ENCODE results near the gene PRRT1.
"Not testable (repeated sequence)": the region's sequence is repeated elsewhere in the genome, so short reads cannot be mapped to it uniquely, and the experiment has no call there.

The PRRT1 gene

GRCh38 chr6:32149092-32149755, 2.5 kb downstream of the PRRT1 start:
- DNase-seq = no peak

DNA sequence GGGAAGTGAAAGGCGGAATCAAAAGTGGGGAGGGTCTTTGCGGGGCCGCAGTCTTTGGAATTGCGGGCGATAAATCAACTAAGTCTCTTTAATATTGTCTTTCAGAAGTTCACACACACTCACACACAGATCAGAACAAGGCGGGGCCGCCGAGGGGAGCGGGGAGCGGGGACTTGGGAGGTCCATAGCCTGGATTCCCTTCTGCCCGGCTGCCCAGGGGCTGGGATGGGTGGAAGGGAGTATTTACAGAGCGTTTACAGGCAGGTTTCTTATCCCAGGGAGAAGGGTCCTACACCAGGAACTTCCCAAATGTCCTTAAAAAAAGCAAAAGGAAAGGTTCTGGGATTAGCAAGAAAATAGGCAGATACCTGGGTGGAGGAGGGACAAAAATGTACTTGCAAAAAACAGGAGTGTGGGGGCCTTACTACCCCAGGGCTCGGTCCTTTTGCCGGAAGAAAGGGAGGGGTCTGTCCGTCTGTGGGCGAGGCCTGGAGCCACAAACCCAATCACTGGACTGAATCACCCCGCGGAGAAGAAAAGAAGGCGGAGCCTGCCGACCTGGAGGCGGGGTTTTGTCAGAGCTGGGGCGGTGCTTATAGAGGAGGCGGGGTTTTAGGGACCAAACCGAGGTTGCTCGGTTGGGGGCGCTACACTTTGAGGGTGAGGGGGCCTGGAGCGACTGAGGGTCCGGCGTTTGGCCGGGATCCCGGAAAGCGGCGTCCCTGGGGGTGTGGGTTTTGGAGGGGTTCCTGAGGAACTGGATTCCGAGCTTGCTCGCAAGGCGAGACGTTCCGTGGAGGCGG, 3.2 kb downstream of the PRRT1 start:
- peak; percentile 40 for DNase-seq

DNA sequence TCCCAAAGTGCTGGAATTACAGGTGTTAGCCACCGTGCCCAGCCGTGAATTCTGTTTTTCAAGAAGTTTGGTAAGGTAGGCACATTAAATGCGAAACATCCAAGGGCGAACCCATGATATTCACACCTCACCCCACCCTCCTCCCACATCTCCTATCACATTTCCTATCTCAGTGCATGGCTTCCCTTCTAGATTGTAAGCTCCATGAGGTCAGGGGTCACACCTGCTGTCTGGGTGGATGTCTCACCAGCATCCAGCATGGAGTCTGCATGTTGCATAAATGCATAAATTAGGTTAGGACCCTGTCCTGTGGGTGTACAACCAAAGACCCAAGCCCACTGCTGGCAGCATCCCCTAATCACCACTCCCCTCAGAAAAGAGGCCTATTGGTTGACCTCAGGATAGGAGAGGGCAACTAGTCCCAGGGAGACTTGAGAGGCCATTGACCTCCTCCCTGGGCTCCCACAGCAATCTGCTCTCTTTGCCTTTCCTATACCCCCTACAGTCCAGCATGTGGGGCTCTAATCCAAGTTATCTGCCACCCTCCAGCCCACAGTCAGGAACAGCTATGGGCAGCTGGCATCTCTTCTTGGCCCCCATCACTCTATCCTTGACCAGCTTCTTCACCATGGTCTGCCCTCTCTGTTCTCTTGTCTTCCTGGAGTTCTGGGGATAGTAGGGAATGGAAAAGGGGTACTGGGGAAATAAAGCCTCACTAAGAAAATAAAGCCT, 4.2 kb downstream of the PRRT1 start:
- no peak for DNase-seq

DNA sequence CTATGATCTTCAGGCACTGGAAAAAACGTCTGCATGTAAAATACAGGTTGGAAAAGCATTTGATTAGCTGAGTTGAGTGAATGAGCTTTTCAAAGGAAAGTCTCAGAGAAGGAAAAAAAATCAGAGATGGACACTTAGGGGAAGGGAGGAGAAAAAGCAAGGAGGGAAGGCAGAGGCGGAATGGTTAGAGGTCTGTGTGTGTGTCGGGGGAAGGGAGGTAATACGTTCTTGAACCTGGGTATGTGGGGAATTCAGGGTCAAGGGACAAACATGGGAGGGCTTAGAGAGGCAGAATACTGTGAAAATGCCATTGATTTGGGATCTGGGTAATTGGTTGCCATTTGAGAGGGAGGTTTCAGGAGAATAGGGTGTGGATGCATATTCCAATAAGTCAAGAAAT, 5.1 kb downstream of the PRRT1 start:
- DNase-seq = no peak

DNA sequence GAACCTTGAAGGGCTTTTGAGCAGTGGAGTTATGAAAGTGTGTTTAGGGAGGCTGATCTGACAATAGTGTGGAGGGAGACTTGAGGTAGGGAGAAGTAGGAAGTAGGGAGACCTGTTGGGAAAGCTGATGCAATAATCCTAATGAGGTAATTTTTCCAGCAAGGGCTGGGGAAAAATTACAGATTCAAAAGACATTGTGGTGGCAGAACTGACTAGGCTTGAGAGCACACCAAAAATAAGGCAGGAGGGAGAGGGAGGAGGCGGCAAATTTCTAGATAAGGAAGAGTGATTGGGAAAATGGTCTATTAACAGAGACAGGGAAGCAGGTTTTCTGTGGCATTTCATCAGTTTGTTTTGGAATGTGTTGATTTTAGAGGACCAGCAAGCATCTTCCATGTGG, 5.5 kb downstream of the PRRT1 start:
- DNase-seq = no peak

GRCh38 chr6:32144238-32144637, 7.5 kb downstream of the PRRT1 start:
- not testable (repeated sequence) for DNase-seq

DNA sequence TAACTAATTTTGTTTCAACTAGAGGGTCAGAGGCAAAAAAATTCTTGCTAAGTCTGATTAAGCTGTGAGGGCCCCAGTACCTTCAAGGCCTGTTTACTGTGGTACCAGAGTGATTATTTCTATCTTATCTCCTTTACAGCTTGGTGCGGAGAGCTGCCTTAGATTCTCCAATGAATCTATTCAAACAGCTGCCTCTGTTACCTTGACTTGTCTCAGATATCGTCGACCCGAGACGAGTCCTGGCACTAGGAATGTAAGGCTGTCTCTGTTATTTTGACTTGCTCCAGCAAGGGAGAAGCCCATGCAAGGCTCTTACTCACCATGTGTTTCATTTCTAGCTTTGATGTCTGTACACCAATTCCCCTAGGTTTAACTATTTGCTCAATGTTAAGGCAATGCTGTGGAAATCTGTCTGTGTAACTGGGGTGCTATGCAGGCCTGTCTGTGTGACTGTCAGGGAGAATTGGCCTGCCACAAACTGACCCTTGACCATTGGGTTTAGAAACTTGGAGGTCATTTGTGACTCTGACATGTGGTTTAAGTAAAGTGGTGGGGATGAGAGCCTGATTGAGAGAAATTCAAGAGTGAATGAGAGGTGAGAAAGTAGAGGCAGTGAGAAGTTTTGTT, 11.2 kb downstream of the PRRT1 start:
- DNase-seq = no peak

GRCh38 chr6:32139590-32139989, 12.1 kb downstream of the PRRT1 start:
- no peak for DNase-seq

DNA sequence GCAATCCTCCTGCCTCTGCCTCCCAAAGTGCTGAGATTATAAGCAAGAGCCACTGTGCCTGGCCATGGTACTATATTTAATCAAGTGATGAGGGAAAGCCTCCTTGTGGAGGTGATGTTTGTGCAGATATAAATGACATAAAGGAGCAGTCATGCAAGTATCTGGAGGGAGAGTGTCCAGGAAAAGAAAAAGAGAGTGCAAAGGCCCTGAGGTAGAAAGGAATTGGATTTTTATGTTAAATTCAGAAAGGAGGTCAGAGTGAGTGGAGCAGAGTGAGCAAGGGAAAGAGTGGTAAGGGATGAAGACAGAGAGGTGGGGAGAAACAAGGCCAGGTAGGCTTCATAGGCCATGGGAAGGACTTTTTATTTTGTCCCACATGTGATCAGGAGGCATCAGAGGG, 14.3 kb downstream of the PRRT1 start:
- DNase-seq = no peak

DNA sequence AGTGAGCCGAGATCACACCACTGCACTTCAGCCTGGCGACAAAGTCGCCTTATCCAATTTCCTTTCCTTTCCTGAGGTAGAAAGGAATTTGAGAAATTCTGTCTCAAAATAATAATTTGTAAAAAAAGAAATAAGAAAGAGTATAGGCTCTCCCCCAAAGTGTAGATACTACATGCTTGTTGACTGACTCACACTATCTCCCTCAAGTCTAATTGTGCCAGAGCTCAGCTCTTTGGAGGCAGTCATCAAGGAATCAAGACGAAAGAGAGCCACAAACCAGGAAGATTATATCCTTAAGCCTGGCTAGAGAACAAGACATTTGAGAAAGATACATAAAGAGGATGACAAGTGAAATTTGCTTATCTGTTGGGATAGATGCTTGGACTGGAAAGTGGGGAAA, 18.0 kb downstream of the PRRT1 start:
- DNase-seq = peak; percentile 80

GRCh38 chr6:32132110-32132509, 19.6 kb downstream of the PRRT1 start:
- DNase-seq = no peak

- DNase-seq = no peak
Observed at GRCh38 chr6:32131439-32131948, 20.2 kb downstream of the PRRT1 start.

DNA sequence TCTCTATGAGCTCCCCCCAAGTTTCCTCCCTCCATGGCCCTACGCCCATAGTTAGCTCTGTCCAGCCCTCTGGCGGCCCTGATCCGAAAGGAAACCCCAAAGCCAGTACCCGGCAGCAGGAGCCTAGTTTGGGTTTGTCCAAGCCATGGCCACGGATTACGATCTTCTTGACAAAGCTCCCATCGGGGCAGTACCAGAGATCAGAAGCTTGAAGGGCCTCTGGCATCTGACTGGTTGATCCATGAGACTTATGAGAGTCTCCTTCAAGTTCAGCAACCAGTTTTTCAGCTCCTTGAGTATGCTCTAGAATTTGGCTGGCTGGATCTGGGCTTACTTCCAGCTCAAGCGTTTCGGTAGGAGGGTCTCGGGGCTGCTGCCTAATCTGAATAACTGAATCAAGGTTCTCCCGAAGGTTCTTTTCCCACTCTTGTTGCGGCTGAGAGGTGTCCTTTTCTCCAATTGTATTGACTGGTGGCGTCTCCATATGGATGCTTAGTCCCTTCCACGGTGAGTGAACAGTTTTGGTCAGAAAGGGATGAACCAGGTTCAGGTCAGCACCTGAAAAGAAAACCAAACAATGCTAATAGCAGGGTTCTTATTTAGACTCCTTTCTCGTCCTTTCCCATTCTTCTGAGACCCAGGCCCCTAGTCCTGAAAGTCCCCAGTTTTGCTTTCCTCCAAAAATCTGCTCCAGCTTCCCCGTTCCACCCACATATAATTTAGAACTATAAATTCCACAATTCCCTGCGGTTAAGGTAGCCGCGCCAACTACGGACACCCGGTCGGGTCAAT, 22.2 kb downstream of the PRRT1 start:
- no peak for DNase-seq

DNA sequence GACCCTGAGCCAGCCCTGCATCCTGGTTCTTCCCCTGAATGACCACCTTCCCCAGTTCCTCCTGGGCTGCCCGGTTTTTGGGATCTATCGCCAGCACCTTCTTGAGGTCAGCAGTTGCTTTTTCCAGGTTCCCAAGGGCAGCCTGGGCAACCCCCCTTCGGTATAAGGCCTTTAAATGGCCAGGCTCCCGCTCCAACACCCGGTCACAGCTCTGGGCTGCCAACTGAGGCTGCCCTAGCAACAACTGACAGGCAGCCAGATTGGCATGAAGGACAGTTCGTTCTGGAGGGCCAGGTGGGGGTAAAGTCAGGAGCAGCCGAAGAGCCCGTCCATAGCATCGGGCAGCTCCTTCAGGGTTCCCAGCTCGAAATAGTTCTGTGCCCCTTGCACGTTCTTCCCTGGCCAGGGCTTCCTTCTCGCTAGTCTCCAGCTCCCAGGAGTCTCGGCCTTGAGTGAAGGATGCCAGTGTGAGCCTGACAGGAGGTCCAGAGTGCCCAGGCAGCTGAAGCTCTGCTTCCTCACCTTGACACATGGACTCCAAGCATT, 22.9 kb downstream of the PRRT1 start:
- DNase-seq = no peak

GRCh38 chr6:32127717-32128592, 23.8 kb downstream of the PRRT1 start, which contains the start of gene ATF6B:
TSS of gene ATF6B (minus strand) at chr6:32128246. CDS start at chr6:32128207, 39 bp downstream.
- peak; percentile 100 for DNase-seq

- no peak for DNase-seq
Observed at GRCh38 chr6:32127409-32127716, 24.4 kb downstream of the PRRT1 start.

- no peak for DNase-seq
Observed at GRCh38 chr6:32126880-32127279, 24.9 kb downstream of the PRRT1 start.

- no peak for DNase-seq
Observed at GRCh38 chr6:32123681-32124080, 28.1 kb downstream of the PRRT1 start.

DNA sequence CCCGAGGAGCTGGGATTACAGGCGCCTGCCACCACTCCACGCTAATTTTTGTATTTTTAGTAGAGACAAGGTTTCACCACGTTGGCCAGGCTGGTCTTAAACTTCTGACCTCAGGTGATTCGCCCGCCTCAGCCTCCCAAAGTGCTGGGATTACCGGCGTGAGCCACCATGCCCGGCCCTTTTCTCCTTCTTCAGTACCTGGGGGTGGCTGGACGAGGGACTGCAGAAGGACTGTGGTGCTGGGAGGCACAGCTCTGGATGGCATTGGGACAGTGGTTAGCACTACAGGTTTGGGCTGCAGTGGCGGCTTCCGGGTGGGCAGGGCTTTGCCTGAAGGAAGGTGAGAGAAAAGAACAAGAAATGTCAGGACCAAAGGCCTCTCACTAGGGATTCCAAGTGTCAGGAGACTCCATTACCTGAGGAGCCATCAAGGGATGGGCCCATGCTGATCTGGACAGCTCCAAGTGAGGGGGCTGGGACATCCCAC, 31.1 kb downstream of the PRRT1 start:
- DNase-seq = no peak

GRCh38 chr6:32118782-32119628, 32.7 kb downstream of the PRRT1 start:
- peak; percentile 77 for DNase-seq

All from fibroblast of skin of right biceps (primary cell).